IMR-90 (cell line): Measurements from ENCODE around the gene ABCD1. TPM values are rescaled to one million over a fixed set of nuclear protein-coding genes. Genes with fewer than 3 reads are reported as not detected.
A peak's percentile ranks its signal among the peaks of the same experiment; 100 is the strongest.

Source experiments
- ATAC-seq: fragments of 200-7000 bp; cut with Tn5 transposase; 2 replicates; pipeline ENCODE4 v1.9.1; 2020; ENCODE audit warnings: low read depth, mild to moderate bottlenecking, moderate library complexity
- BruUV-seq: library from RNA; stranded (reverse); fragments of 400-500 nt; replicated peaks from 2 replicates; lab custom pipeline; 2021; lab: Mats Ljungman, UMichigan
- CTCF ChIA-PET: fragments of 300-600 bp; formaldehyde crosslinking; extraction: SDS; loops from one replicate; lab custom pipeline; 2021; ENCODE audit warnings: antibody characterized with exemption; lab: Yijun Ruan, JAX
- POLR2A ChIA-PET: fragments of 300-600 bp; sonication (Branson Sonifier 250); formaldehyde crosslinking; loops from one replicate; lab custom pipeline; 2022; ENCODE audit warnings: antibody characterized with exemption; ENCODE audit not compliant: unreplicated experiment; lab: Charles Lee
- DNase-seq: peaks from one replicate; pipeline ENCODE4 v3.0.0; 2013
- H2AFZ ChIP-seq: replicated peaks from 2 replicates; pipeline ENCODE3; 2013; ENCODE audit warnings: low read length, mild to moderate bottlenecking; ENCODE audit not compliant: poor library complexity
- H2AK5ac ChIP-seq: 2 replicates; pipeline ENCODE4 v1.6.1; 2013; ENCODE audit warnings: low read depth, low read length, inconsistent platforms
- H2AK9ac ChIP-seq: replicated peaks from 2 replicates; pipeline ENCODE3; 2013; ENCODE audit warnings: mild to moderate bottlenecking, low read depth, low read length, moderate library complexity; ENCODE audit not compliant: poor library complexity
- H2BK120ac ChIP-seq: 2 replicates; pipeline ENCODE4 v1.6.1; 2013; ENCODE audit warnings: low read depth, low read length, inconsistent platforms
- H2BK15ac ChIP-seq: 3 replicates; pipeline ENCODE4 v1.6.1; 2013; ENCODE audit warnings: low read depth, low read length, inconsistent platforms
- H2BK20ac ChIP-seq: 2 replicates; pipeline ENCODE4 v1.6.1; 2013; ENCODE audit warnings: low read depth, mild to moderate bottlenecking, inconsistent platforms, low read length, moderate library complexity
- H2BK5ac ChIP-seq: 2 replicates; pipeline ENCODE4 v1.6.1; 2013; ENCODE audit warnings: mild to moderate bottlenecking, low read depth, low read length, inconsistent platforms; ENCODE audit not compliant: poor library complexity, severe bottlenecking
- H3K14ac ChIP-seq: replicated peaks from 2 replicates; pipeline ENCODE4 v1.6.1; 2013; ENCODE audit warnings: low read depth, low read length, inconsistent platforms
- H3K18ac ChIP-seq: 2 replicates; pipeline ENCODE4 v1.6.1; 2013; ENCODE audit warnings: low read depth, low read length, control low read depth
- H3K23ac ChIP-seq: 2 replicates; pipeline ENCODE4 v1.6.1; 2013; ENCODE audit warnings: low read depth, low read length, inconsistent platforms
- H3K27ac ChIP-seq: 2 replicates; pipeline ENCODE4 v1.5.1; 2013; ENCODE audit warnings: mild to moderate bottlenecking, control low read depth, low read length; ENCODE audit not compliant: insufficient read depth
- H3K27me3 ChIP-seq: 2 replicates; pipeline ENCODE4 v1.6.1; 2013; ENCODE audit warnings: low read length; ENCODE audit not compliant: control insufficient read depth, insufficient read depth
- H3K36me3 ChIP-seq: 2 replicates; pipeline ENCODE4 v1.6.1; 2013; ENCODE audit warnings: low read length, mixed read lengths; ENCODE audit not compliant: control insufficient read depth, insufficient read depth
- H3K4ac ChIP-seq: 2 replicates; pipeline ENCODE4 v1.6.1; 2013; ENCODE audit warnings: low read depth, low read length, inconsistent platforms
- H3K4me1 ChIP-seq: 2 replicates; pipeline ENCODE4 v1.6.1; 2013; ENCODE audit warnings: low read length, mixed read lengths; ENCODE audit not compliant: control insufficient read depth, insufficient read depth
- H3K4me2 ChIP-seq: 2 replicates; pipeline ENCODE4 v1.6.1; 2013; ENCODE audit warnings: low read depth, mild to moderate bottlenecking, control low read depth, low read length, moderate library complexity
- H3K4me3 ChIP-seq: 2 replicates; pipeline ENCODE4 v1.5.1; 2013; ENCODE audit warnings: low read depth, mild to moderate bottlenecking, control low read depth, low read length, moderate library complexity; ENCODE audit not compliant: insufficient read depth
- H3K56ac ChIP-seq: 2 replicates; pipeline ENCODE4 v1.6.1; 2013; ENCODE audit warnings: low read length, inconsistent platforms; ENCODE audit not compliant: insufficient read depth; ENCODE audit errors: extremely low read depth
- H3K79me1 ChIP-seq, 2 experiments: 2 replicates each; pipeline ENCODE4 v1.6.1; 2013; ENCODE audit warnings: low read length in 2 of 2, inconsistent platforms in 1 of 2, low read depth in 1 of 2
- H3K9ac ChIP-seq: 2 replicates; pipeline ENCODE4 v1.6.1; 2013; ENCODE audit warnings: low read depth, low read length, control low read depth
- H3K9me1 ChIP-seq: 2 replicates; pipeline ENCODE4 v1.6.1; 2013; ENCODE audit warnings: low read length, inconsistent platforms; ENCODE audit not compliant: insufficient read depth
- H3K9me3 ChIP-seq: 2 replicates; pipeline ENCODE4 v1.6.1; 2013; ENCODE audit warnings: low read length; ENCODE audit not compliant: control insufficient read depth, insufficient read depth
- H4K20me1 ChIP-seq: 2 replicates; pipeline ENCODE4 v1.6.1; 2013; ENCODE audit warnings: low read length, inconsistent platforms; ENCODE audit not compliant: insufficient read depth
- H4K5ac ChIP-seq: 2 replicates; pipeline ENCODE4 v1.6.1; 2013; ENCODE audit warnings: mild to moderate bottlenecking, low read depth, low read length, control low read depth
- H4K8ac ChIP-seq, 2 experiments: 2 replicates each; pipeline ENCODE4 v1.6.1; 2013; ENCODE audit warnings: low read depth in 2 of 2, low read length in 2 of 2, control low read depth in 1 of 2, inconsistent platforms in 1 of 2
- H4K91ac ChIP-seq: 2 replicates; pipeline ENCODE4 v1.6.1; 2013; ENCODE audit warnings: low read depth, low read length, inconsistent platforms; ENCODE audit not compliant: insufficient read depth
- BHLHE40 ChIP-seq: fragments of 150-350 bp; IDR thresholded peaks from 2 replicates; pipeline ENCODE4 v1.6.1; 2016; ENCODE audit warnings: mild to moderate bottlenecking, low read depth, low read length
- CEBPB ChIP-seq: IDR thresholded peaks from 2 replicates; pipeline ENCODE4 v1.6.1; 2012; ENCODE audit warnings: low read depth, low read length, improper control_type of control experiment
- CHD1 ChIP-seq: IDR thresholded peaks from 2 replicates; pipeline ENCODE4 v1.6.1; 2012; ENCODE audit warnings: low read depth, low read length, improper control_type of control experiment
- CTCF ChIP-seq: conservative IDR thresholded peaks from 2 replicates; pipeline ENCODE4 v1.5.1; 2012; ENCODE audit warnings: mild to moderate bottlenecking, low read depth, low read length, improper control_type of control experiment
- ELK1 ChIP-seq: fragments of 150-350 bp; IDR thresholded peaks from 2 replicates; pipeline ENCODE4 v1.6.1; 2016; ENCODE audit warnings: low read depth, mild to moderate bottlenecking, low read length, moderate library complexity, borderline replicate concordance
- FOS ChIP-seq: fragments of 150-350 bp; IDR thresholded peaks from 2 replicates; pipeline ENCODE4 v1.6.1; 2016; ENCODE audit warnings: low read depth, low read length
- MAFK ChIP-seq: IDR thresholded peaks from 2 replicates; pipeline ENCODE4 v1.6.1; 2012; ENCODE audit warnings: low read depth, low read length, improper control_type of control experiment
- MAZ ChIP-seq: IDR thresholded peaks from 2 replicates; pipeline ENCODE4 v1.6.1; 2012; ENCODE audit warnings: low read depth, mild to moderate bottlenecking, low read length, improper control_type of control experiment, moderate library complexity, borderline replicate concordance
- MXI1 ChIP-seq: IDR thresholded peaks from 2 replicates; pipeline ENCODE4 v1.6.1; 2012; ENCODE audit warnings: low read depth, mild to moderate bottlenecking, low read length, moderate library complexity, borderline replicate concordance
- POLR2A ChIP-seq: IDR thresholded peaks from 2 replicates; pipeline ENCODE4 v1.6.1; 2012; ENCODE audit warnings: mild to moderate bottlenecking, low read depth, low read length
- RAD21 ChIP-seq: IDR thresholded peaks from 2 replicates; pipeline ENCODE4 v1.6.1; 2012; ENCODE audit warnings: low read length, improper control_type of control experiment
- RCOR1 ChIP-seq: IDR thresholded peaks from 2 replicates; pipeline ENCODE4 v1.6.1; 2012; ENCODE audit warnings: mild to moderate bottlenecking, low read length, improper control_type of control experiment; ENCODE audit not compliant: insufficient replicate concordance
- RFX5 ChIP-seq: IDR thresholded peaks from 2 replicates; pipeline ENCODE4 v1.8.0; 2012; ENCODE audit warnings: low read depth, mild to moderate bottlenecking, low read length, moderate library complexity
- SMC3 ChIP-seq: fragments of 150-350 bp; IDR thresholded peaks from 2 replicates; pipeline ENCODE4 v1.6.1; 2016; ENCODE audit warnings: low read depth, mild to moderate bottlenecking, antibody characterized with exemption, low read length, moderate library complexity
- WGBS, 2 experiments: methylation state at CpG; one replicate each; pipeline versions ENCODE4 v1.1.5 to v1.1.7; 2013; ENCODE audit warnings: missing lambda C conversion rate in 2 of 2; ENCODE audit not compliant: insufficient read length in 1 of 2; ENCODE audit errors: extremely low coverage in 2 of 2; 5-methylcytosine and 5-hydroxymethylcytosine counted together
- dilution Hi-C: fragments of 300-500 bp; cut with HindIII; formaldehyde crosslinking; loops from one replicate; pipeline ENCODE4 v1.14.3; 2018; ENCODE audit warnings: low sequenced_read_pairs; ENCODE audit not compliant: unreplicated experiment
- in situ Hi-C: fragments of 300-500 bp; cut with MboI; formaldehyde crosslinking; loops from 3 replicates; pipeline ENCODE4 v1.14.3; 2019; ENCODE audit warnings: low sequenced_read_pairs, inconsistent platforms, mixed read lengths
- intact Hi-C: fragments of 100-400 bp; cut with micrococcal nuclease; formaldehyde crosslinking; loops from 2 replicates; pipeline ENCODE4 v1.10.0; 2022
- polyA plus RNA-seq, 3 experiments: library from polyadenylated mRNA; depleted of rRNA; stranded (reverse); fragments of >200 nt; gene quantifications; 2 replicates each; pipeline ENCODE4 v1.2.3, GENCODE V29; 2012; ENCODE audit warnings: low replicate concordance in 1 of 3
- total RNA-seq: library from RNA; depleted of rRNA; stranded (reverse); fragments of >200 nt; gene quantifications from 2 replicates; pipeline ENCODE4 v1.2.3, GENCODE V29; 2012

The ABCD1 gene
- total and polyA plus RNA-seq, 2 of the 4 experiments (the other 2 are of a cell fraction), result 4.3 to 7.0 TPM

GRCh38 chrX:153709726-153710674 lies 14.7 kb upstream of the ABCD1 start (continued):
- no peak for TF ChIP-seq MAZ

GRCh38 chrX:153714256-153714655 lies 10.4 kb upstream of the ABCD1 start:
- ChIA-PET POLR2A (no interaction called here), CTCF (no interaction called here)
- Histone ChIP-seq H2BK15ac (no peak overlapping the region), H3K27me3 (no peaks in the 10 kb centered on the region), H3K23ac (no peak overlapping the region), H2BK120ac (no peak overlapping the region), H2AK9ac (no peak overlapping the region), H3K9ac (no peak overlapping the region), H4K91ac (no peak overlapping the region), H3K4me1 (no peaks in the 10 kb centered on the region; the same call in 1 of the 2 replicates), H4K8ac (no peak overlapping the region), H3K4ac (no peak overlapping the region), H2AK5ac (no peak overlapping the region), H2AFZ (no peak overlapping the region), H3K4me2 (no peak overlapping the region), H3K56ac (no peak overlapping the region), H3K79me1 (0 out of 4 replicates have a peak, but pooled peaks cover 0 to under 1% of the 10 kb centered on the region in 2 experiments), H4K5ac (no peak overlapping the region), H4K20me1 (no peaks in the 10 kb centered on the region), H3K14ac (no peak overlapping the region), H3K9me1 (no peaks in the 10 kb centered on the region), H2BK20ac (no peak overlapping the region), H2BK5ac (no peak overlapping the region), H3K18ac (no peak overlapping the region), H3K36me3 (peaks cover 43% of the 10 kb centered on the region), H3K9me3 (no peaks in the 10 kb centered on the region), H3K27ac (no peak overlapping the region), H3K4me3 (no peak overlapping the region)
- ATAC-seq, result peak; percentile 46
- peak; percentile 13 for DNase-seq
- dilution Hi-C loops, result no loop called here
- intact Hi-C loops, result no loop called here
- BruUV-seq, result no TSS peak
- WGBS, 2 experiments, result no CpG with 5 or more reads among the region's 3 CpGs
- in situ Hi-C loops, result no loop called here
- TF ChIP-seq RAD21, result no peak
- no peak for TF ChIP-seq SMC3
- no peak for TF ChIP-seq BHLHE40
- TF ChIP-seq CTCF, result no peak
- TF ChIP-seq ELK1, result no peak
- TF ChIP-seq RCOR1, result no peak
- no peak for TF ChIP-seq CEBPB
- no peak for TF ChIP-seq CHD1
- no peak for TF ChIP-seq MXI1
- TF ChIP-seq POLR2A, result no peak
- no peak for TF ChIP-seq MAFK
- TF ChIP-seq RFX5, result no peak
- TF ChIP-seq FOS, result no peak
